Right kidney (tissue), 9 donors: Measurements from ENCODE around the gene PARD6G.

Source experiments
- DNase-seq: peaks from one replicate; pipeline ENCODE4 v3.0.0-alpha.2; 2016
- long read RNA-seq, 8 donors: transcript quantifications; one replicate each; lab custom pipeline, GENCODE V29; 2026

The PARD6G gene
- long read RNA-seq, donor 1, partial matches to known transcripts = 0 of 2 reads
- long read RNA-seq, donor 1, other reads (novel, unspliced or antisense) = 0 of 2 reads
- long read RNA-seq, donor 2, partial matches to known transcripts = 0 of 2 reads
- long read RNA-seq, donor 2, other reads (novel, unspliced or antisense) = 0 of 2 reads
- long read RNA-seq, donor 3, partial matches to known transcripts = 0 of 4 reads
- long read RNA-seq, donor 3, other reads (novel, unspliced or antisense) = 0 of 4 reads
- long read RNA-seq, donor 4, partial matches to known transcripts = 0 of 4 reads
- long read RNA-seq, donor 4, other reads (novel, unspliced or antisense) = 0 of 4 reads
- long read RNA-seq, donor 5, transcript PARD6G-201 (3 exons, 3,868 nt) = major isoform, 7 of 8 reads
- long read RNA-seq, donor 5, partial matches to known transcripts = 0 of 8 reads
- long read RNA-seq, donor 5, other reads (novel, unspliced or antisense) = 0 of 8 reads
- long read RNA-seq, donor 6, transcript PARD6G-201 (3 exons, 3,868 nt) = major isoform, 6 of 6 reads
- long read RNA-seq, donor 6, partial matches to known transcripts = 0 of 6 reads
- long read RNA-seq, donor 6, other reads (novel, unspliced or antisense) = 0 of 6 reads
- long read RNA-seq, donor 7 = 0 reads
- long read RNA-seq, donor 8, partial matches to known transcripts = 0 of 4 reads
- long read RNA-seq, donor 8, other reads (novel, unspliced or antisense) = 0 of 4 reads

- peak; percentile 59 for DNase-seq
Measured at GRCh38 chr18:80247393-80247841, at the start of gene PARD6G. TSS of gene PARD6G (minus strand) at chr18:80247514. CDS start at chr18:80247348, 166 bp downstream.

GRCh38 chr18:80262241-80263033 is 15.1 kb upstream of the PARD6G start:
- peak; percentile 16 for DNase-seq

- no peak for DNase-seq
Measured at GRCh38 chr18:80259610-80260009, 12.3 kb upstream of the PARD6G start.

- no peak for DNase-seq
Measured at GRCh38 chr18:80258640-80259039, 11.3 kb upstream of the PARD6G start.

GRCh38 chr18:80257579-80258543 is 10.5 kb upstream of the PARD6G start:
- DNase-seq = peak; percentile 16

- DNase-seq = no peak
Measured at GRCh38 chr18:80254971-80255500, 7.7 kb upstream of the PARD6G start.

- DNase-seq = no peak
Measured at GRCh38 chr18:80253871-80254492, 6.7 kb upstream of the PARD6G start.

GRCh38 chr18:80253236-80253635 is 5.9 kb upstream of the PARD6G start:
- no peak for DNase-seq

GRCh38 chr18:80252136-80252535 is 4.8 kb upstream of the PARD6G start:
- DNase-seq = no peak

GRCh38 chr18:80251700-80252099 is 4.4 kb upstream of the PARD6G start:
- no peak for DNase-seq

- no peak for DNase-seq
Measured at GRCh38 chr18:80250740-80251364, 3.5 kb upstream of the PARD6G start.

GRCh38 chr18:80249217-80250093 is 2.1 kb upstream of the PARD6G start:
- DNase-seq = no peak

- peak; percentile 83 for DNase-seq
Measured at GRCh38 chr18:80246445-80247392, 595 bp downstream of the PARD6G start.

- DNase-seq = peak; percentile 66
Measured at GRCh38 chr18:80245781-80246444, 1.4 kb downstream of the PARD6G start.

- no peak for DNase-seq
Measured at GRCh38 chr18:80244956-80245730, 2.2 kb downstream of the PARD6G start.

- DNase-seq = no peak
Measured at GRCh38 chr18:80244167-80244566, 3.1 kb downstream of the PARD6G start.

- no peak for DNase-seq
Measured at GRCh38 chr18:80243204-80243603, 4.1 kb downstream of the PARD6G start.
